ENCODE data around the gene TAS2R3. TPM values are rescaled to one million over a fixed set of nuclear protein-coding genes. Genes with fewer than 3 reads are reported as not detected.

The TAS2R3 gene
- total and polyA plus RNA-seq, 9 of the 15 experiments (the other 6 are each of a cell fraction or from before 2014, with no cell fraction given): 0.37 to 1.9 (median 1.2) TPM; not detected in 2

- TF ChIP-seq E4F1 (CRISPR knock-in tag; IDR thresholded peaks at IDR 0.05; ENCODE audit: borderline replicate concordance) (no peak), ZNF12 (CRISPR knock-in tag; IDR thresholded peaks at IDR 0.05) (no peak), ZNF347 (CRISPR knock-in tag; IDR thresholded peaks at IDR 0.05; ENCODE audit: low read depth) (no peak), MITF (IDR thresholded peaks at IDR 0.05) (peak; percentile 68; the same call in 1 of the 2 replicates), FOXK2 (conservative IDR thresholded peaks at IDR 0.05 in 1 of 2, IDR thresholded peaks at IDR 0.05 in 1 of 2; ENCODE audit: low read depth in 2 of 2) (peak; percentile 98 to 100), EWSR1 (IDR thresholded peaks at IDR 0.05; ENCODE audit: borderline replicate concordance, low read depth, partially characterized antibody) (no peak), TAF15 (IDR thresholded peaks at IDR 0.05; ENCODE audit: low read depth, low read length) (no peak), ZNF23 (CRISPR knock-in tag; IDR thresholded peaks at IDR 0.05) (0 out of 2 replicates have a peak, but pooled peaks have one; percentile 7), HLTF (IDR thresholded peaks at IDR 0.05) (peak; percentile 98), ATF6 (CRISPR knock-in tag; IDR thresholded peaks at IDR 0.05) (no peak), ZHX1 (conservative IDR thresholded peaks at IDR 0.05; ENCODE audit: low read length) (peak; percentile 94), HDAC2 (IDR thresholded peaks at IDR 0.05) (peak; percentile 98), TEAD4 (IDR thresholded peaks at IDR 0.05; ENCODE audit: low read length) (peak; percentile 71; the same call in 1 of the 2 replicates), TEAD4 (CRISPR knock-in tag; IDR thresholded peaks at IDR 0.05; ENCODE audit: borderline replicate concordance) (0 out of 2 replicates have a peak, but pooled peaks have one; percentile 53), ZBTB43 (CRISPR knock-in tag; IDR thresholded peaks at IDR 0.05) (0 out of 2 replicates have a peak, but pooled peaks have one; percentile 73), PRMT5 (CRISPR knock-in tag; IDR thresholded peaks at IDR 0.05) (no peak), MXI1 (IDR thresholded peaks at IDR 0.05; ENCODE audit: low read depth, low read length) (peak; percentile 46; the same call in 1 of the 2 replicates)
These were observed 25.9 kb upstream of the TAS2R3 start, which contains the start of gene SSBP1 (continued) for GRCh38 chr7:141737836-141738591.
